Measurements from ENCODE around the gene LBR.

LBR gene

GRCh38 chr1:225464851-225465792 is 37.3 kb upstream of the LBR start:
- DNase-seq (ENCODE audit: low read depth in 2 of 2), result no peak

- DNase-seq (ENCODE audit: low read depth in 2 of 2), result no peak
Observed at GRCh38 chr1:225462714-225463574, 35.1 kb upstream of the LBR start.

GRCh38 chr1:225462429-225462713 is 34.5 kb upstream of the LBR start:
- no peak for DNase-seq (ENCODE audit: low read depth in 2 of 2)

- no peak for DNase-seq (ENCODE audit: low read depth in 2 of 2)
Observed at GRCh38 chr1:225461533-225462428, 33.9 kb upstream of the LBR start.

GRCh38 chr1:225460737-225461532 is 33.1 kb upstream of the LBR start:
- DNase-seq (ENCODE audit: low read depth in 2 of 2), result peak; percentile 49 to 54

GRCh38 chr1:225460021-225460736 is 32.3 kb upstream of the LBR start:
- no peak for DNase-seq (ENCODE audit: low read depth in 2 of 2)

- no peak for DNase-seq (ENCODE audit: low read depth in 2 of 2)
Observed at GRCh38 chr1:225458222-225458631, 30.4 kb upstream of the LBR start.

- peak; percentile 66 to 82 for DNase-seq (ENCODE audit: low read depth in 2 of 2)
Observed at GRCh38 chr1:225454733-225455132, 26.9 kb upstream of the LBR start.

GRCh38 chr1:225453797-225454648 is 26.2 kb upstream of the LBR start:
- no peak for DNase-seq (ENCODE audit: low read depth in 2 of 2)

- no peak for DNase-seq (ENCODE audit: low read depth in 2 of 2)
Observed at GRCh38 chr1:225451840-225452515, 24.1 kb upstream of the LBR start.

GRCh38 chr1:225451340-225451739 is 23.5 kb upstream of the LBR start:
- DNase-seq (ENCODE audit: low read depth in 2 of 2), result no peak

- no peak for DNase-seq (ENCODE audit: low read depth in 2 of 2)
Observed at GRCh38 chr1:225450491-225451191, 22.8 kb upstream of the LBR start.

GRCh38 chr1:225449774-225450173 is 21.9 kb upstream of the LBR start:
- DNase-seq (ENCODE audit: low read depth in 2 of 2), result no peak

- no peak for DNase-seq (ENCODE audit: low read depth in 2 of 2)
Observed at GRCh38 chr1:225449261-225449660, 21.4 kb upstream of the LBR start.

GRCh38 chr1:225448146-225448805 is 20.4 kb upstream of the LBR start:
- DNase-seq (ENCODE audit: low read depth in 2 of 2), result no peak

- DNase-seq (ENCODE audit: low read depth in 2 of 2), result no peak
Observed at GRCh38 chr1:225447650-225448089, 19.8 kb upstream of the LBR start.

GRCh38 chr1:225446981-225447615 is 19.3 kb upstream of the LBR start:
- no peak for DNase-seq (ENCODE audit: low read depth in 2 of 2)

Data from stimulated activated CD8-positive, alpha-beta memory T cell treated with anti-CD3 and anti-CD28 coated beads, Interleukin-15, amount 100 ng/mL, for 4 hours (primary cell).